Testis (tissue), 2 donors: ENCODE data around the gene C2orf68.

Experiments
- POLR2A ChIP-seq: fragments of 450-650 bp; IDR thresholded peaks from one replicate; pipeline ENCODE4 v1.6.1; 2017; ENCODE audit warnings: antibody characterized with exemption, mild to moderate bottlenecking, moderate library complexity
- TF ChIP-seq, protein P1 (sequence below), 3 experiments: fragments of 450-650 bp in 2 of 3; fragments of 200-600 bp in 1 of 3; sonication (generic) in 1 of 3; IDR thresholded peaks; one replicate each; pipeline ENCODE4 v1.5.1; 2016 to 2019; ENCODE audit warnings: antibody characterized with exemption in 3 of 3, mild to moderate bottlenecking in 2 of 3, moderate library complexity in 1 of 3

DNA sequence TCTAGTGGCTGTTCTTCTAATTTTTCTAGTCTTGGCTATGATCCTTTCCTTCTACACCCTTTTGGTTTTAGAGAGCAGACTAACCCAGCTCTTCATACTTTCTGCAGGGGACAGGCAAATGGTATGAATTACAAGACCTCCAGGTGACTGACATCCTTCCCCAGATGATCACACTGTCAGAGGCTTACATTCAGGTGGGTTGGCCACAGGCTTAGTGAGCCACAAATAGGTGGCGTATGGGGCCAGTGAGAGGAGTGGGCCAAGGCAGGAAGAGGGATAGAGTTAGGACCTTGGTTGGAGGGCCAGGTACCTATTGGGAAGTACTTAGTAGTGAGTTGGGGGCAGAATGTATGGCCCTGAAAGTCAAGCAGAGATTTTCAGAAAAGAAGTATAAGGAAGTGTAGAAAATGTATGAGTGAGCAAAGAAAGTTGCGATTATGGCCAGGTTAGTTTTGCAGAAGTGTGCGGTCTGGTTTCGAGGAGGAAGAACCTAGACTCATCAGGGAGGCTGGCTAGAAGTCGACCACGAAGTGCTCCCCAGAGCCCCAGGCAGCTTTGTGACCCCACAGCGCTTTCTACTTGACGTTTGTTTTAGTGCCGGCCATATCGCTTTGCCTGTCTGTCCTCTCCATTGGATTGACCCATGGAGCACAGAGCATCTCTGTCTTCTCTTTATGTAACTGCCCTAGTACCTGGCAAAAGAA is 36.1 kb upstream of the C2orf68 start:
- TF ChIP-seq, protein P1, sequence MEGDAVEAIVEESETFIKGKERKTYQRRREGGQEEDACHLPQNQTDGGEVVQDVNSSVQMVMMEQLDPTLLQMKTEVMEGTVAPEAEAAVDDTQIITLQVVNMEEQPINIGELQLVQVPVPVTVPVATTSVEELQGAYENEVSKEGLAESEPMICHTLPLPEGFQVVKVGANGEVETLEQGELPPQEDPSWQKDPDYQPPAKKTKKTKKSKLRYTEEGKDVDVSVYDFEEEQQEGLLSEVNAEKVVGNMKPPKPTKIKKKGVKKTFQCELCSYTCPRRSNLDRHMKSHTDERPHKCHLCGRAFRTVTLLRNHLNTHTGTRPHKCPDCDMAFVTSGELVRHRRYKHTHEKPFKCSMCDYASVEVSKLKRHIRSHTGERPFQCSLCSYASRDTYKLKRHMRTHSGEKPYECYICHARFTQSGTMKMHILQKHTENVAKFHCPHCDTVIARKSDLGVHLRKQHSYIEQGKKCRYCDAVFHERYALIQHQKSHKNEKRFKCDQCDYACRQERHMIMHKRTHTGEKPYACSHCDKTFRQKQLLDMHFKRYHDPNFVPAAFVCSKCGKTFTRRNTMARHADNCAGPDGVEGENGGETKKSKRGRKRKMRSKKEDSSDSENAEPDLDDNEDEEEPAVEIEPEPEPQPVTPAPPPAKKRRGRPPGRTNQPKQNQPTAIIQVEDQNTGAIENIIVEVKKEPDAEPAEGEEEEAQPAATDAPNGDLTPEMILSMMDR (IDR thresholded peaks at IDR 0.05) = no peak
- no peak for TF ChIP-seq POLR2A
